ENCODE data around the gene TIMP4.

Gene TIMP4

DNA sequence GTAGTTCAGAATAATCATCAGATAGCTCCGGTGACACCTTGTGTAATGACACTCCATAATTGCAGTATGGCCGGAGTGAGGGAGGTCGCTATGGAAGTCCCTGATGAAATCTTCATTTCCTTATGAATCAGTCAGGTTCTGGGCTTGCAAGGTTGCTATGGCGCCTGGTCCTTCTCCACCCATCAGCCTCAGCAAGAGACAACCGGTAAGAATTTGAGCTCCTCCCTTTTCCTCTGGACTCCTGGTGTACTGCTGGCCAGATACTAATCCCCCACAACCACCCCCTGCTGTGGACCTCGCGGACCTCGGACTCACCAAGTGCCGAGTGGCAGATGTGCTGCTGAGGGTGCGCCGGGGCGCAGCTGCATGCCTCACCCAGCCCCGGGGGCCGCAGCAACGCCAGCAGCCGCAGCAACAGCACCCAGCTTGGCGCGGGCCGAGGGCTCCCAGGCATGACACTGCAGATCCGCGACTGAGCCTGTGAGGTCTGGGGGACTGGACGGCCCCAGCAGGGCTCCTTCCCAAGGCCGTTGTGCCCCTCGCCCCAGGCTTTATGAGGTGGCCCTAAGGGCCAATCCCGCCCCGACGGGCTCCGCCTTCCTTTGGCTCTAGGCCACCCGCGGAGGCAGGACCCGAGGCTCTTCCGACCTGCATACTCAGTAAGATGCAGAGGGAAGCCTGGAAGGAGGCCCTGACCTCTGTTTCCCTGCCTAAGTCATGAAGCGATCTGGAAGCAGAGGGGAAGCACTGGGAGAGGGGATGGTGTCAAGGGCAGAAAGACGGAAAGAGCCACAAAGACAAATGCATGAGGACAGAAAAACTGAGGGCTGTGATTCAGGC is at the start of gene TIMP4:
TSS of gene TIMP4 (minus strand) at position 526 of the 840 bp plus-strand sequence. CDS start at position 454, 72 bp downstream.
- DNase-seq = no peak

- no peak for DNase-seq
Measured at GRCh38 chr3:12205171-12205570, 46.5 kb upstream of the TIMP4 start.

GRCh38 chr3:12201813-12202212 is 43.1 kb upstream of the TIMP4 start:
- no peak for DNase-seq

GRCh38 chr3:12198301-12198700 is 39.6 kb upstream of the TIMP4 start:
- no peak for DNase-seq

DNA sequence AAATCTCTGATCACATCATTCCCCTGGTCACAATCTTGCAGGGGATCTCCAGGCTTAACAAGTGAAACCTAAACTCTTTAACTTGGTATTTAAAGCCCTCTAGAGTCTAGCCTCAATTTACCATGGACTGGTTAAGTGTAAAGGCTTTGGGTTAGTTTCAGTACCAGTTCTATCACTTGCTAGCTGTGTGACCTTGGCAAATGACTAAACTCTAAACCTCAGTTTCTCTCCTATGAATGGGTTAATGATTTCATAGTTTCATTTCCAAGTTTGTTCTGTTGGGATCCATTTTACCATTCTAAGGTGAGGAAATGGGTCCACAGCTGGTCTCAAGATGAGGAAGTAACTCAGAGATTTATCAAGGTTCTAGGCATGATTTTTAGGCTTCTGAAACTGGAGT is 38.8 kb upstream of the TIMP4 start:
- DNase-seq = no peak

GRCh38 chr3:12196684-12197083 is 38.0 kb upstream of the TIMP4 start:
- no peak for DNase-seq

GRCh38 chr3:12195231-12195630 is 36.5 kb upstream of the TIMP4 start:
- DNase-seq = no peak

DNA sequence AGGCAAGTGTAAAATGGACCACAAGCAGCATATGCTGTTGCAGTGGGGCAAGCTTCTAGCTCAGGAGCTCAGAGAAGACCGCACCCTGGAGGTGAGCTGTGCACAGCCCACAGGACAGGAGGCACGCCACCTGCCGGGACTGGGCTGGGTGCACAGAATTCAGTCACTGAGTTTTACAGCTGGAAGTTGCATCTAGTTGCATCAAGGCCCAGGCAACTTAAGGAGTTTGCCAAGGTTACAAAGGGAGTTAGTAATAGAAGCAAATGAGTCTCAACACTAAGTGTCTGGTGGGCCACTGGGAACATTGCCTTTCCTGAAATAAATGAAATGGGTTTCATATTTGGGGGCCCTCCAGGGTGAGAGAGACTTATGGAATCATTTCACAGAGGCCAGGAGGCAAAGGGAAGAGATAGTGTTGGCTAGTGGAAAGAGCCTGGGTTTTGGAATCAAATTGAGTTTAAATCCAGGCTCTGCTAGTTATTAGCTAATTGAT is 36.0 kb upstream of the TIMP4 start:
- no peak for DNase-seq

GRCh38 chr3:12194209-12194608 is 35.5 kb upstream of the TIMP4 start:
- DNase-seq = no peak

GRCh38 chr3:12193485-12194165 is 34.9 kb upstream of the TIMP4 start:
- no peak for DNase-seq

DNA sequence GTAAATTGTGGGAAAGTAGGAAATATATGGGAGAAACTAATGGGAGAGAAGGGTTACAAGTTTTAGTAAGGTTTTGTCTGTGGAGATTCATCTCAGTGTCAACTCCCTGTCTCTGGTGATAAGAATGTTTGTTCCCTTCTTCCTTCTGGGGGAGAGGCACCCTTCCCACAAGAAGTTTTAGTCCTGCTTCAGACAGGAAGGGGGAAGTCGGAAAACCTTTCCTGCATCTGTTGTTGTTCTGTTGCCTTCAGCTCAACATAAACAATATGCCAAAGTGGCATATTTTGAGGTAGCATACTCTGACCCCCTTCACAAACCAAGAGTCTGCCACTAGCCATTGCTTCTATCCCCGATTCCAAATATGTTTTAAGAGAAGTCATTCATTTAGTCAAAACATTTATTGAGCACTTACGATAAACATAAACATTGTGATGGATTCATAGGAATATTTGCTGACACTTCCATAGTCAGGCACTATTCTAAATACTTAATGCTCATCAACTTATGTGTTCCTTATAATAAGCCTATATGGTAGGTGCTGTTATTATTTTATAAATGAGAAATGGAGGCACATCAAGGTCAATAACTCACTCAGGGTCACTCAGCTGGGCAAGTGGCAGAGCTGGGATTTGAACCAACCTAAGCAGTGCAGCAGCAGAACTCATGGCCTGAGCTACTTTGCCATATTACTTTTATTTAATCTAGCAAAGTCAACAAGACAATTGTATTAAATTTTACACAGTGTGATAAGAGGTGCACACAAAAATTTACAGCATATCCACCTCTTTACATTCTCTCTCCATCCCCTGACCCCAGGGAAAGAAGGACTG is 34.2 kb upstream of the TIMP4 start:
- DNase-seq = no peak

DNA sequence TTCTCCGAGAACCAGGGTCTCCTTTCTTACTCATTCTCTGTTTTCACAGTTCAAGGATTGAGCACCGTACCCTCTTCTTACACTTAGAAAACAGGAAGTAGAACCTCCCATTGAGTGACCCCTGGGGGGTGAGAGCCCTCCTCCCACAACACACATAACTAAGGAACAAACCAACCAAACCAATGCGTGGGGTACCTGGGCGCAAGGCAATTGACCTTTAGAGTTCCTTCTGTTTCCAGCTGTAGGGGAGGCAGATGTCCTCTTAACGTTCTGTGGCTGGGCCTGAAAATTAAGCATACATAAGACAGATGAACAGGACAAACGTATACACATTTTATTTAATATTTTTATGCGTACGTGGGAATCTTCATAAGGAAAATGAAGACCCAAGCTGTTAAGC is 33.5 kb upstream of the TIMP4 start:
- no peak for DNase-seq

GRCh38 chr3:12191559-12191958 is 32.8 kb upstream of the TIMP4 start:
- no peak for DNase-seq

GRCh38 chr3:12190832-12191231 is 32.1 kb upstream of the TIMP4 start:
- no peak for DNase-seq

DNA sequence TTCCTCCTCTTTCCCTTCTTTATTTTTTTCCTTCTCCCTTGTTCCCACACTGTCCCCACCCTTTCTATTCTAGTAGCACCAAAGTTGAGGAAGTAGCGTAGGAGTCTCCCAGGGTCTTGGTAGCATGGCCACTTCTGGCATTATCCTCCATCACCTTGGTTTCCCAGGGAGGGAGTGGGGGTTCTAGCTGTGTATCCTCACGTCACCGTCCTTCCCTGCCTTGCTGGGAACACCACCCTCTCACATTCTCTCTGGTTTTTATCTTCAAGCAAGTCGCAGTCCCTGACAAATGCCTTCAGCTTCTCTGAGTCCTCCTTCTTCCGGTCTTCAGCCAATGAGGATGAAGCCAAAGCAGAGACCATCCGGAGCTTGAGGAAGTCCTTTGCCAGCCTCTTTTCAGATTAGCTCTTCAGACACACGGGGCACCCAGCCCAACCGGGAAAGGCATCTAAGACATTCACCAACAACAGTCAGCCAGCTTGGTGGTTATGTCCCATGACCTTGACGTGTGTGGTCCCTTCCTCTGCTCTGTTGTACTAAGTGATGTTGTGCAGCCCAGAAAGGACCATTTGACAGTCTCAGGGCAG is 31.6 kb upstream of the TIMP4 start:
- DNase-seq = no peak

DNA sequence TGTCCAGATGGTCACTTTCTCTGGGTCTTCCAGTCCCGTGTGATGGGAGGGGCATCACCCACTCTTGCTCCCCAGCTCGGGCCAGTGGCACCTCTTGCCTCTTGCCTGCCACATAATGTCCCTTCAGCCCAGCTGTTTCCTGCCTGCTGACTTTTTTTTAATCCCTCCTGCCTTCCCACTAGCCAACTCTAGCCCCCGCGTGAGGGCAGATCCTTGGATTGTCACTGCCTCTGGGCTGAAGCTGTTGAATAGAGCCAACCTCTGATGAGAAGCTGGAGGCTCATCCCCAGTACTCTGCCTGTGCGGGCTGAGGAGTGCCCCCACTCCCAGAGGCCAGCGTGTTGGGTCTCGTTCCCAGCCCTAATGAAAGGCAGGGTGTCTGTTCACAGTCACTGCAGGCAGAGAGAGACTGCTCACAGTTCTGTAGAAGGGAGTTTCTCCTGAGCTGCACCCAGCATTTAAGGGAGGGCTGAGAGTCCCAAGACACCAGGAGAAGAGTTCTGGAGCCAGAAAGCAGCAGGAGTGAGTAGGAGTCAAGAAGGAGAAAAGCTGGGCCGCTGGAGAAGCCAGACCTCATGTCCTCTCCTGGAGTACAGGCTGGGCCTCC is 30.1 kb upstream of the TIMP4 start:
- no peak for DNase-seq

GRCh38 chr3:12188328-12188648 is 29.6 kb upstream of the TIMP4 start:
- DNase-seq = no peak

DNA sequence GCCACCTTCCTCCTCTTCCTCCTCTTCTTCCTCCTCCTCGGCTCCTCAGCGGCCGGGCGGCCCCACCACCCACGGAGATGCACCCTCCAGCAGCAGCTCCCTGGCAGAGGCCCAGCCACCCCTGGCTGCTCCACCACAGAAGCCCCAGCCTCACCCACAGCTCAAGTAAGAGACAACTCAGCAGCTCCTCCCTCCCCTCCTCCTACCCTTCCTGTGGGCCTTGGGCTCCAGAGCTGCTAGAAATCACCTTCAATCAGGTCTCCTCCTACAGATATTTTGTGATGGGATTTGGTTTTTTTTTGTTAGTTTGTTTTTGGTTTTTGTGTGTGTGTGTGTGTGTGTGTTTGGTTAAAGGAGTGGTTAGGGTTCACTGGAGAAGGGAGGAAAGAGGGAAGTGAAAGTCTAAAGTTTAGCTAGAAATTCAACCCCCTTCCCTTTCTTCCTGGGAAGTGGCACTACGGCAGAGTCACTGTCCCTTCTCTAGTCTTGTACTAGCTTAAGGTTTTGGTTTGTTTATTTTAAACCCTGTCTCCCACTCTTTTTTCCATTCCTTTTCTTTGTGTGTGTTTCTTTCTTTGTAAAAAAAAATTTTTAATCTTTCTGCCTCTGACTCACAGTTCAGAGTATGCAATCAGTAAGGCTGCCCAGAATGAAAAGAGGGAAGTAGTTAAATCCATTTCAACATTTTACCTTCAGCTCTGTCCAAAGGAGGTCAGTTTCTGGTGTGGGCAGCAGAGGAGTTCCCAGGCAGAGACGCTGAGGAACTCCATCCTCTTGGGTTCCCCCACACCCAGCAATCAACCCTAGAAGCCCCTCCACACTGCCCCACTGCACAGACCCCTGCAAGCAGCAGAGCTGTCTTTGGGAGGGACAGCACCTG is 29.0 kb upstream of the TIMP4 start:
- no peak for DNase-seq

DNA sequence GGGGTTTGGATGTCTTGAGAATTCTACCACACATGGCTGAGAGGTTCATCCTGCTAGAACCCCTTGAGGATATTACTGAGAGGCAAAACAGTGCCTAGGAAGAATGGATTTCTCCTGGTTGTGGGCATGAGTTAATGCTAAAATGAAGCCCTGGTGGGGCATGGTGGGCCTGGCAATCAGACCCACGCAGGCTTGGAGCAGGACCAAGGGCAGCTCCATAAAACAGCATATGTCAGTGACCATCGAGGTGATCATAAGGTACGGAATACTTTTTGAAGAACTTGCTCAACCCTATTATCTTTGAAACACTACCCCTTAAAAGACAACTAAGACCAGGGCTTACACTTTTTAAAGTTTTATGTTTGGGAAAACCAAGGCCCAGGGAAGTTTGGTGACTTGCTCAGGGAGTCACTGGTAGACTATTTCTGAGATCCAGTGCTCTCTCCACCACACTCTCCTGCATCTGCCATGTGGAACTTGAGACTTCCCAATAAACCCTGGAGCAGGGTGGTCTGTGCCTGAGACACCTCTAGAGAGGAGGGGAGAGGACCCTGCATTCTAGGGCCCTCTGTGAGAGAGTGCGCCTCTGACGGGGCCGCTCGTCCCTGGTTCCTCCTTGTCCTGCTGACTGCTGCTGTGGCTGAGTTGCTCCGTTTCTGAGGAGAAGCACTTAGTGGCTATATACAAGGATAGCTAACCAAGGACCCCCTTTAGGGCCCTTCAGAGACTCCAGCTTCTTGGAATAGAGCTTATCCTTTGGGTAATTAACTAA is 28.0 kb upstream of the TIMP4 start:
- DNase-seq = no peak

DNA sequence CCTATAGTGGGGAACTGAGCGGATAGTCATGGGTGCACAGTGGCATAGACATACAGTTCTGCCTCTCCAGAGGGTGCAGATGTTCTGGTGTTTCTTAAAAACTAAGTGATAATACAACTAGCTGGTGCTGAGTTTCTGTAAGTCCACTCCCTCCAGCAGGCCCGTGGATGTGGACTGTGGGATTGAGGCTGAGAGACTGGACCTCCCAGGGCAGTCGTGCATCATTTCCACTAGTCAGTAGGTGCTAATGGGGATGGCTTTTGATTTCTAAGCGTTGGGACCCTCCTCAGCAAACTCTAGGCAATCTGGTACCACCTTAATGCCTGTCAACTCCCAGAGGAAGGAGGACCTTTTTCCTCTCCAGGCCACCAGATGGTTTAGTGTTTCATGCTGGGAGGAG is 27.3 kb upstream of the TIMP4 start:
- no peak for DNase-seq

GRCh38 chr3:12185172-12185710 is 26.5 kb upstream of the TIMP4 start:
- no peak for DNase-seq

All from NCI-H1105 treated with DMSO at 0.1 percent for 48 hours (cell line).